Ascending aorta (tissue), 2 donors: ENCODE measurements around the gene TIPIN. TPM values are rescaled to one million over a fixed set of nuclear protein-coding genes. Genes with fewer than 3 reads are reported as not detected.
"Not testable (repeated sequence)": the region's sequence is repeated elsewhere in the genome, so short reads cannot be mapped to it uniquely, and the experiment has no call there.

Experiments
- DNase-seq, 2 donors: peaks; one replicate each; pipeline ENCODE4 v3.0.0-alpha.2; 2019; ENCODE audit warnings: low spot score in 2 of 2
- H3K27ac ChIP-seq, 2 donors: fragments of 200-600 bp; sonication (generic); one replicate each; pipeline ENCODE4 v1.5.1; 2016 to 2017; ENCODE audit warnings: mild to moderate bottlenecking in 1 of 2
- H3K27me3 ChIP-seq: fragments of 200-600 bp; sonication (generic); one replicate; pipeline ENCODE4 v1.5.1; 2017
- H3K36me3 ChIP-seq, 2 donors: fragments of 200-600 bp; sonication (generic); one replicate each; pipeline ENCODE4 v1.5.1; 2016
- H3K4me1 ChIP-seq, 2 donors: fragments of 200-600 bp; sonication (generic); one replicate each; pipeline ENCODE4 v1.5.1; 2016 to 2017; ENCODE audit warnings: mild to moderate bottlenecking in 1 of 2
- H3K4me3 ChIP-seq, 2 donors: fragments of 200-600 bp; sonication (generic); one replicate each; pipeline ENCODE4 v1.5.1; 2016 to 2017; ENCODE audit warnings: mild to moderate bottlenecking in 1 of 2
- H3K9me3 ChIP-seq, 2 donors: fragments of 200-600 bp; sonication (generic); one replicate each; pipeline ENCODE4 v1.5.1; 2016
- intact Hi-C: fragments of 100-400 bp; cut with DNase I; formaldehyde crosslinking; loops from one replicate; pipeline ENCODE4 v1.15.1; 2023
- total RNA-seq: library from RNA; depleted of rRNA; stranded (reverse); fragments of >200 nt; gene quantifications from one replicate; pipeline ENCODE4 v1.1.0, GENCODE V29; 2016
- TF ChIP-seq, protein P1 (sequence below), 3 experiments: fragments of 200-600 bp in 2 of 3; fragments of 450-650 bp in 1 of 3; sonication (generic) in 2 of 3; IDR thresholded peaks; one replicate each; pipeline ENCODE4 v1.5.1; 2016 to 2019; ENCODE audit warnings: antibody characterized with exemption in 3 of 3, mild to moderate bottlenecking in 1 of 3, moderate library complexity in 1 of 3

The TIPIN gene
- total RNA-seq, 1 donor from 2014 or later, result 6.1 TPM

DNA sequence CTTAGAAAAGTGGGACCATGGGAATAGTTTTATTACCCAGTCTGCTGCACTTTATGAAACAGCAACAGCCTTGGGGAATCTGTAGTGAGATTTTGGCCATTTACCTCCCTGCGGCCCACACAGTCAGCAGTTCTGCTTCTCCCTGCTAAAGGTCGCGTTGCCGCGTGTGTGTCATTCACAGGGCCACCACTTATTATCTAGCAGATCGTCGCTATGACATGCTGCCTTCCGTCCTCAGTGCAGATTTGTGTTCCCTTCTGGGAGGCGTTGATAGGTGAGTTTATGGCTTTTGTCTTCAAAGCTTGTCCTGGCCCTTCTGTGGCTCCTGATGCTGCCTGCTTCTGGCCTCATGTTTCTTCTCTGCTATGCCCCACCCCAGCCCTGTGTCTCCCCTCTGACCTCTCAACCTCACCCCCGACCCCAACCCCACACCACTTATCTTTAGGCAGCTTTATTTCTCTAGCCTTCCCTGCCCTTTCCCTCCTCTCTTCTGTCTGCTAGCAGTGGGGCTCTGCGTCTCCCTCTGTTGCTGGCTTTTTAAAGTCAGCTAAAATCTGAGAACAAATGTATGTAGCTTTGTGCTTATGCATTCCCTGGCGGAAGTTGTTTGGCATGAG lies 33.1 kb downstream of the TIPIN start:
- no peak for DNase-seq
- H3K4me1 ChIP-seq, result no peaks in the 10 kb centered on the region
- TF ChIP-seq, protein P1, sequence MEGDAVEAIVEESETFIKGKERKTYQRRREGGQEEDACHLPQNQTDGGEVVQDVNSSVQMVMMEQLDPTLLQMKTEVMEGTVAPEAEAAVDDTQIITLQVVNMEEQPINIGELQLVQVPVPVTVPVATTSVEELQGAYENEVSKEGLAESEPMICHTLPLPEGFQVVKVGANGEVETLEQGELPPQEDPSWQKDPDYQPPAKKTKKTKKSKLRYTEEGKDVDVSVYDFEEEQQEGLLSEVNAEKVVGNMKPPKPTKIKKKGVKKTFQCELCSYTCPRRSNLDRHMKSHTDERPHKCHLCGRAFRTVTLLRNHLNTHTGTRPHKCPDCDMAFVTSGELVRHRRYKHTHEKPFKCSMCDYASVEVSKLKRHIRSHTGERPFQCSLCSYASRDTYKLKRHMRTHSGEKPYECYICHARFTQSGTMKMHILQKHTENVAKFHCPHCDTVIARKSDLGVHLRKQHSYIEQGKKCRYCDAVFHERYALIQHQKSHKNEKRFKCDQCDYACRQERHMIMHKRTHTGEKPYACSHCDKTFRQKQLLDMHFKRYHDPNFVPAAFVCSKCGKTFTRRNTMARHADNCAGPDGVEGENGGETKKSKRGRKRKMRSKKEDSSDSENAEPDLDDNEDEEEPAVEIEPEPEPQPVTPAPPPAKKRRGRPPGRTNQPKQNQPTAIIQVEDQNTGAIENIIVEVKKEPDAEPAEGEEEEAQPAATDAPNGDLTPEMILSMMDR (IDR thresholded peaks at IDR 0.05), result no peak
- intact Hi-C loops, result no loop called here
- no peak overlapping the region for H3K4me3 ChIP-seq
- H3K27me3 ChIP-seq, result no peaks in the 10 kb centered on the region
- H3K36me3 ChIP-seq, result peaks cover 55 to 76% of the 10 kb centered on the region in 2 donors
- no peak overlapping the region for H3K27ac ChIP-seq
- H3K9me3 ChIP-seq, result no peaks in the 10 kb centered on the region

DNA sequence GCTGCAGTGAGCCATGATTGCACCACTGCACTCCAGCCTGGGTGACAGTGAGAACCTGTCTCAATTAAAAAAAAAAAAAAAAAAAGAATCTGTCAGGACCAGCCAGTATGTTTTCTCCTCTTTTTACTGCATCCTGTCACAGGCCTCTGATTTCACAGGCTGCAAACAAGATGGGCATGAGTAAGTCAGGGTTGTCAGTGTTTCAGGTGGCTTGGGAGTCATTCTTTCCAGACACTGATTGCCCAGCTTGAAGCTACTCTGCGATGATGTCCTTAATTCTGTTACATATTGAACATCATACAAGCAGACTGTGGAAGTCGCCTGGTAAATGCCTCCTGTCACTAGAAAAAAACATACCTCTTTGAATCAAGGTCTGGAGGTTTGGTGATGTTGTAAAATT lies 44.3 kb downstream of the TIPIN start:
- Histone ChIP-seq H3K27me3 (no peaks in the 10 kb centered on the region), H3K4me3 (no peak overlapping the region), H3K27ac (no peak overlapping the region), H3K9me3 (no peaks in the 10 kb centered on the region), H3K4me1 (no peaks in the 10 kb centered on the region), H3K36me3 (peaks cover 39 to 99% of the 10 kb centered on the region in 2 donors)
- DNase-seq, result no peak
- TF ChIP-seq, protein P1 (IDR thresholded peaks at IDR 0.05), result no peak
- intact Hi-C loops, result no loop called here

DNA sequence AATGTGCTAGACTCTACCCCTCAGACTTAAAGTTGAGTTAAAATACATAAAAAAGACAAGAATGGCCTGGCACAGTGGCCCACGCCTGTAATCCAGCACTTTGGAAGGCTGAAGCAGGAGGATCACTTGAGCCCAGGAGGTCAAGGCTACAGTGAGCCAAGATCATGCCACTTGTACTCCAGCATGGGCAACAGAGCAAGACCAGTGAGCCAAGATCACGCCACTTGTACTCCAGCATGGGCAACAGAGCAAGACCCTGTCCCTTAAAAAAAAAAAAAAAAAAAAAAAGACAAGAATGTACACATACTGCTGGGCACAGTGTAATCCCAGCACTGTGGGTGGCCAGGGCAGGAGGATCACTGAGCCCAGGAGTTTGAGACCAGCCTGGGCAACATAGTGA lies 45.7 kb downstream of the TIPIN start:
- intact Hi-C loops, result no loop called here
- no peak for DNase-seq
- Histone ChIP-seq H3K27ac (no peak overlapping the region), H3K36me3 (peaks cover 29 to 89% of the 10 kb centered on the region in 2 donors), H3K27me3 (no peaks in the 10 kb centered on the region), H3K9me3 (no peaks in the 10 kb centered on the region), H3K4me1 (no peaks in the 10 kb centered on the region), H3K4me3 (no peak overlapping the region)
- TF ChIP-seq, protein P1 (IDR thresholded peaks at IDR 0.05), result no peak

DNA sequence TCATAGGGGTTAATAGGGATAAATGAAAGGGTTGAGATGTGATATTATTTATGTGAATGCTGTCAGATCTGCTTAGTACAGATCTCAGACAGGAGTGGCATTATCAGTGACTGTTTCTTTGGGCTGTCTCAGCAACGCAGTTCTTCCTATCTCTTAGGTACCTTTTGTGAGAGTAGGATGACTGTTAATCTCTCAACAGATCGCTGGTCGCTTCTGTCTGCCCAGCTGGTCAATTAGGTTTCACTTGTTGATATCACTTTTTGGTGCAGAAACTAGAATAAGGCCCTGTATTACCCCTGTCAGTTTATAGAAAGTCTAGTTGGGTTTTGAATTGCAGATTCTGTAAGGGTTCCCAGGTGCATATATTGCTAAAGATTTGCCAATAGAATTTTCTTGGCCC lies 46.7 kb downstream of the TIPIN start:
- H3K27ac ChIP-seq, result no peak overlapping the region
- H3K36me3 ChIP-seq, result peaks cover 24 to 87% of the 10 kb centered on the region in 2 donors
- no peaks in the 10 kb centered on the region for H3K9me3 ChIP-seq
- intact Hi-C loops, result no loop called here
- DNase-seq, result no peak
- TF ChIP-seq, protein P1 (IDR thresholded peaks at IDR 0.05), result no peak
- no peaks in the 10 kb centered on the region for H3K4me1 ChIP-seq
- no peaks in the 10 kb centered on the region for H3K27me3 ChIP-seq
- no peak overlapping the region for H3K4me3 ChIP-seq

DNA sequence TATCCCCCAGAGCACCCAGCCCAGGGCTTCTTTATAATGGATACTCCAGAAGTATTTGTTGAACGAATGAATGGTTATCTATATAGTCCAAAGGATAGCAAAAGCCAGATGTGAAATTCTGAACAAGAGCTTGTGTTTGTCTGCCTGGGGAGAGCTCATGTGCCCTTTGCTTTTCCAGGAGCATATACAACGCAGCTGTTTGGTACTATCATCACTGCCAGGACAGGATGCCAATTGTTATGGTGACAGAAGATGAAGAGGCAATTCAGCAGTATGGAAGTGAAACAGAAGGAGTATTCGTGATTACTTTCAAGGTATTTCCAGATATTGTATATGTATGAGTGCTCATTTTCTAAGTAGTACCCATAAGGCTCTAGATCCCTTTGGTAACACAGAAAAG lies 48.0 kb downstream of the TIPIN start:
- H3K27me3 ChIP-seq, result no peaks in the 10 kb centered on the region
- DNase-seq, result no peak
- H3K36me3 ChIP-seq, result peaks cover 20 to 74% of the 10 kb centered on the region in 2 donors
- TF ChIP-seq, protein P1 (IDR thresholded peaks at IDR 0.05), result no peak
- no peaks in the 10 kb centered on the region for H3K4me1 ChIP-seq
- H3K27ac ChIP-seq, result no peak overlapping the region
- no peaks in the 10 kb centered on the region for H3K9me3 ChIP-seq
- H3K4me3 ChIP-seq, result no peak overlapping the region
- intact Hi-C loops, result no loop called here

DNA sequence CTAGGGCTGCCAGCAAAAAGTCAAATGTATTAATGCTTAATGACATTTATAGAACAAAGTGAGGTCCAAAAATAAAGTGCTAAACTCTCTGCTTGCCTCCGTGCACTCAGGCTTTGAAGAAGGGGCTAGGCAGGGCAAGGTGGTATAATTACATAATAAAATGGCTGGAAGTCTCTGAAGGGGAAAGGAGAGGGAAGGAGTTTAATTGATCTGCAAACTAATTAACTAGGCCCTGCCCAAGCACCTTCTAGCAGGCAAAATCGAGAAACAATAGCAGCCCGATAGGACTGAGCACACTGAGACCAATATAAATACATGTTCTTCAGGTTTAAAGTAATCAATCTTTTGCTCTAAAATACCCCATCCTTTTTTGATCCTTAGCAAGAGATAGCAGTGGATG lies 50.1 kb downstream of the TIPIN start:
- H3K36me3 ChIP-seq, result peaks cover 12 to 56% of the 10 kb centered on the region in 2 donors
- DNase-seq, result no peak
- H3K4me3 ChIP-seq, result no peak overlapping the region
- intact Hi-C loops, result no loop called here
- no peaks in the 10 kb centered on the region for H3K9me3 ChIP-seq
- TF ChIP-seq, protein P1 (IDR thresholded peaks at IDR 0.05), result no peak
- no peaks in the 10 kb centered on the region for H3K4me1 ChIP-seq
- no peak overlapping the region for H3K27ac ChIP-seq
- no peaks in the 10 kb centered on the region for H3K27me3 ChIP-seq

DNA sequence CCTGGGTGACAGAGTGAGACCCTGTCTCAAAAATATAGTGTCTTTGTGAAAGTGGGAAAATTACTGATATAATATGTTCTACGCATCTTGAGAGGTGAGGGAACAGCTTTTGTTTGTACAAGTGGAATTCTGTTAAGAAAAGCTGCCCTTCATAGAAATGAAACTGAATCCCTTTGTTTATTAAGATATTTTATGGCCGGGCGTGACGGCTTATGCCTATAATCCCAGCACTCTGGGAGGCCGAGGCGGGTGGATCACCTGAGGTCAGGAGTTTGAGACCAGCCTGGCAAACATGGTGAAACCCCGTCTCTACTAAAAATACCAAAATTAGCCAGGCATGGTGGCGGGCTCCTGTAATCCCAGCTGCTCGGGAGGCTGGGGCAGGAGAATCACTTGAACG lies 52.1 kb downstream of the TIPIN start:
- peaks cover 4 to 40% of the 10 kb centered on the region in 2 donors for H3K36me3 ChIP-seq
- H3K9me3 ChIP-seq, H3K27ac ChIP-seq, H3K4me3 ChIP-seq, DNase-seq, H3K4me1 ChIP-seq, intact Hi-C loops, H3K27me3 ChIP-seq: not testable (repeated sequence)
